Measurements from ENCODE around the gene ESYT3. TPM values are rescaled to one million over a fixed set of nuclear protein-coding genes. Genes with fewer than 3 reads are reported as not detected.

Gene ESYT3
- total RNA-seq, 1 experiment from 2014 or later = 6.4 TPM

DNA sequence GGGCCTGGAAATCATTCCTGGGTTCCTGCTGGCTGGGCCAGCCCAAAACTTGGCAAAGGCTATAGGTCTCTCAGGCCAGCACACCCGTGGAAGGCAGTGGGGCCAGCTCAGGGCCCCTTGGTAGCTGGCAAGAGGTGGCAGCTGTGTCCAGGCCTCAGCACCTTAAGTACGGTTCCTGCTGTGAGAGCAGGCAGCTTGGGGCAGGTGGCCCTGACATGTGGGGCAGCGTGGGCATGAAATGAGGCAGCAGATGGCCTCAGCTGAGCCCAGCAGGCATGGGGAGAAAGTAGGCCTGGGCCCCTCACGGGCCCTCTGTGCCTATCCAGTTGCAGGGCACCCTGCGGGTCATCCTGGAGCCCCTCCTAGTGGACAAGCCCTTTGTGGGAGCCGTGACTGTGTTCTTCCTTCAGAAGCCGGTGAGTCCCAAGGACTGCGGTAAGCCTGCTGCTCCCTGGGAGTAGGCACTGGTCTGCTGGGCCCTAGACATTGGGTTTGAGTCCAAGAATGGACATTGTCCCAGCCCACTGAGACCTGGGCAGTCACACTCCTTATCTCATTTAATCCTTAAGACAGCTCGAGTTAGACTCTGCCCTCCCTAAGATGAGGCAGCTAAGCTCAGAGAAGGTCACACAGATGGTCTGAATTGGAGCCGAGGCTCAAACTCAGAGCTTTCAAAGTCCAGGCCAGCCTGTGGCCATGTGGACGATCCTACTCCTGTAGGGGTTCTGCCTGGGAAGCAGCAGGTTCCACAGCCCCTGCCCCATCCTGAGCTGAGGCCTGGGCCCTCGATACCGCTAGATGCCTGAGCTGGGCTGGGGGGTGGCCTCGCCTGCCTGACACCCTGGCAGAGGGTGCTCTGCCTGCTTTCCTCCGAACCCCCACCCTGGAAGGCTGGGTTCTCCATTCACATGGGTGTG, 25.5 kb downstream of the ESYT3 start:
- Histone ChIP-seq H3K9me2 (ENCODE audit: insufficient read depth) (no peaks in the 10 kb centered on the region), H3K9me3 (ENCODE audit: insufficient read depth, low read depth) (no peaks in the 10 kb centered on the region), H3K4me1 (replicated peaks; ENCODE audit: insufficient read depth) (no peaks in the 10 kb centered on the region), H3K27ac (no peak overlapping the region), H2AFZ (no peak overlapping the region), H3K4me3 (no peak overlapping the region), H3F3A (ENCODE audit: insufficient read depth, low read depth) (no peaks in the 10 kb centered on the region), H4K20me1 (ENCODE audit: insufficient read depth) (no peaks in the 10 kb centered on the region), H3K79me2 (ENCODE audit: low read depth) (no peaks in the 10 kb centered on the region), H3K36me3 (ENCODE audit: low read depth) (no peaks in the 10 kb centered on the region), H3K4me2 (no peak overlapping the region), H3K27me3 (ENCODE audit: insufficient read depth, low read depth) (no peaks in the 10 kb centered on the region)
- intact Hi-C loops (cut with micrococcal nuclease; ENCODE audit: unreplicated experiment) = no loop called here
- CTCF ChIA-PET = no interaction called here
- no peak for DNase-seq
- no TSS peak for BruUV-seq (replicated peaks)
- POLR2A ChIA-PET (ENCODE audit: unreplicated experiment) = no interaction called here
- TF ChIP-seq EZH2 (IDR thresholded peaks at IDR 0.05; ENCODE audit: low read depth) = no peak
- TF ChIP-seq, protein P1, sequence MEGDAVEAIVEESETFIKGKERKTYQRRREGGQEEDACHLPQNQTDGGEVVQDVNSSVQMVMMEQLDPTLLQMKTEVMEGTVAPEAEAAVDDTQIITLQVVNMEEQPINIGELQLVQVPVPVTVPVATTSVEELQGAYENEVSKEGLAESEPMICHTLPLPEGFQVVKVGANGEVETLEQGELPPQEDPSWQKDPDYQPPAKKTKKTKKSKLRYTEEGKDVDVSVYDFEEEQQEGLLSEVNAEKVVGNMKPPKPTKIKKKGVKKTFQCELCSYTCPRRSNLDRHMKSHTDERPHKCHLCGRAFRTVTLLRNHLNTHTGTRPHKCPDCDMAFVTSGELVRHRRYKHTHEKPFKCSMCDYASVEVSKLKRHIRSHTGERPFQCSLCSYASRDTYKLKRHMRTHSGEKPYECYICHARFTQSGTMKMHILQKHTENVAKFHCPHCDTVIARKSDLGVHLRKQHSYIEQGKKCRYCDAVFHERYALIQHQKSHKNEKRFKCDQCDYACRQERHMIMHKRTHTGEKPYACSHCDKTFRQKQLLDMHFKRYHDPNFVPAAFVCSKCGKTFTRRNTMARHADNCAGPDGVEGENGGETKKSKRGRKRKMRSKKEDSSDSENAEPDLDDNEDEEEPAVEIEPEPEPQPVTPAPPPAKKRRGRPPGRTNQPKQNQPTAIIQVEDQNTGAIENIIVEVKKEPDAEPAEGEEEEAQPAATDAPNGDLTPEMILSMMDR (conservative IDR thresholded peaks at IDR 0.05) = no peak

DNA sequence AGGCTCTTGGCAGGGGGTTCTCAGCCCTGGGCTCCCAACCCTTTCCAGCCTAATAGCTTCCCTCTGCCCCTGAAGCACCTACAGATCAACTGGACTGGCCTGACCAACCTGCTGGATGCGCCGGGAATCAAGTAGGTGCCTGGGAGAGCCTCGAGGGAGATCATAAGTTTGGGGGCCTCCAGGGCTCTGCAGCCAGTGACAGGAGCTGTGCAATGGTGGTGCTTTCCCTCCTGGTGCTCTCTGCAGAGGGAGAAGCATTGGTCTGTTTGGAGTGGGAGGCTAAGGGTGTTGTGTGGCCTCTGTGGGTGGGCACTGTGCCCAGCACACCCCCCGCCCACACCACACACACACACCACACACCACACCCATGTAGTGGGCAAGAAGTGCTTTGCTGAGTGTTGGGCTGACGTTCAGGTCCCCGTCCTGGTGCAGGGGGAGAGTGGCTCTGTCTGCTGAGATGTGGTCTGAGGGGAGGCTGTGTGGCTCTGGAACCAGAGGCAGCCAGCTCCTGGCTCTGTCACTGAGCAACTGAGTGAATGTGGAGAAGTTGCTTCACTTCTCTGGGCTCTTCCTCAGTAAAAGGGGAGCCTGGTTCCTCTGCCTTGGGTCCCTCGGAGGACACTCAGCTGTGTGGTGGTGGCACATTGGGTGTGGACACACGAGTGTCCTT, 26.3 kb downstream of the ESYT3 start:
- TF ChIP-seq, protein P1 (conservative IDR thresholded peaks at IDR 0.05) = no peak
- TF ChIP-seq EZH2 (IDR thresholded peaks at IDR 0.05; ENCODE audit: low read depth) = no peak
- H3K4me3 ChIP-seq = no peak overlapping the region
- no peaks in the 10 kb centered on the region for H3F3A ChIP-seq (ENCODE audit: insufficient read depth, low read depth)
- no peaks in the 10 kb centered on the region for H3K79me2 ChIP-seq (ENCODE audit: low read depth)
- H3K36me3 ChIP-seq (ENCODE audit: low read depth) = no peaks in the 10 kb centered on the region
- H3K4me1 ChIP-seq (replicated peaks; ENCODE audit: insufficient read depth) = no peaks in the 10 kb centered on the region
- no peak overlapping the region for H3K4me2 ChIP-seq
- intact Hi-C loops (cut with micrococcal nuclease; ENCODE audit: unreplicated experiment) = no loop called here
- ChIA-PET POLR2A (ENCODE audit: unreplicated experiment) (no interaction called here), CTCF (no interaction called here)
- BruUV-seq (replicated peaks) = no TSS peak
- no peaks in the 10 kb centered on the region for H3K9me2 ChIP-seq (ENCODE audit: insufficient read depth)
- H2AFZ ChIP-seq = no peak overlapping the region
- H3K9me3 ChIP-seq (ENCODE audit: insufficient read depth, low read depth) = no peaks in the 10 kb centered on the region
- no peaks in the 10 kb centered on the region for H3K27me3 ChIP-seq (ENCODE audit: insufficient read depth, low read depth)
- DNase-seq = no peak
- no peaks in the 10 kb centered on the region for H4K20me1 ChIP-seq (ENCODE audit: insufficient read depth)
- no peak overlapping the region for H3K27ac ChIP-seq

DNA sequence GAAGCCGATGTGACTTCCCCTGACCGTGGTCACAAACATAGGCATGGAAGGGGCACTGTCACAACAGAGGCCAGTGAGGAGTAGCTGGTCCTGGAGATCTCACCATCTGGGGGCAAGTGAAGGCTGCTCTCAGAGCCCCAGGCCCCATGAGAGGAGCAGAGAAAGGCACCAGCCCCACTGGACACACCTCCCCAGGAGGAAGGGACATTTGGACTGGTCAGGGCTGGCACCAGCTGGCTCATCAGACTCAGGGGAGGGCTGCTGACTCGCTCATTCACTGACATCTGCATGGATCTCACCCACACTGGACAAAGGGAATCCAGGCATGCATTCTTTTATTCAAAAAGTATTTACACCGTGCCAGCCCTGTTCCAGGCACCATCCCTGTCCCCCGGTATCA, 26.8 kb downstream of the ESYT3 start:
- Histone ChIP-seq H3K36me3 (ENCODE audit: low read depth) (no peaks in the 10 kb centered on the region), H3K9me2 (ENCODE audit: insufficient read depth) (no peaks in the 10 kb centered on the region), H4K20me1 (ENCODE audit: insufficient read depth) (no peaks in the 10 kb centered on the region), H3K4me1 (replicated peaks; ENCODE audit: insufficient read depth) (no peaks in the 10 kb centered on the region), H3K27me3 (ENCODE audit: insufficient read depth, low read depth) (no peaks in the 10 kb centered on the region), H3K27ac (no peak overlapping the region), H3K4me2 (no peak overlapping the region), H3F3A (ENCODE audit: insufficient read depth, low read depth) (no peaks in the 10 kb centered on the region), H3K79me2 (ENCODE audit: low read depth) (no peaks in the 10 kb centered on the region), H3K4me3 (no peak overlapping the region), H2AFZ (no peak overlapping the region), H3K9me3 (ENCODE audit: insufficient read depth, low read depth) (no peaks in the 10 kb centered on the region)
- TF ChIP-seq, protein P1 (conservative IDR thresholded peaks at IDR 0.05) = no peak
- no peak for TF ChIP-seq EZH2 (IDR thresholded peaks at IDR 0.05; ENCODE audit: low read depth)
- BruUV-seq (replicated peaks) = no TSS peak
- ChIA-PET POLR2A (ENCODE audit: unreplicated experiment) (no interaction called here), CTCF (no interaction called here)
- intact Hi-C loops (cut with micrococcal nuclease; ENCODE audit: unreplicated experiment) = no loop called here
- no peak for DNase-seq

Measured in PC-9 (cell line).